PC-3 (cell line): ENCODE data around the gene DDX47.

ENCODE experiments used
- CTCF ChIP-seq: fragments of 300-600 bp; sonication (generic); conservative IDR thresholded peaks from 2 replicates; pipeline ENCODE4 v1.5.1; 2017; ENCODE audit warnings: antibody characterized with exemption, low read depth, mild to moderate bottlenecking, low read length
- EZH2 ChIP-seq: fragments of 300-600 bp; sonication (generic); IDR thresholded peaks from one replicate; pipeline ENCODE4 v1.6.1; 2017; ENCODE audit warnings: antibody characterized with exemption, mild to moderate bottlenecking, low read length; ENCODE audit not compliant: unreplicated experiment
- EZH2phosphoT487 ChIP-seq: fragments of 300-600 bp; sonication (generic); IDR thresholded peaks from 2 replicates; pipeline ENCODE4 v1.6.1; 2018; ENCODE audit warnings: mild to moderate bottlenecking, antibody characterized with exemption, low read length, borderline replicate concordance

DNA sequence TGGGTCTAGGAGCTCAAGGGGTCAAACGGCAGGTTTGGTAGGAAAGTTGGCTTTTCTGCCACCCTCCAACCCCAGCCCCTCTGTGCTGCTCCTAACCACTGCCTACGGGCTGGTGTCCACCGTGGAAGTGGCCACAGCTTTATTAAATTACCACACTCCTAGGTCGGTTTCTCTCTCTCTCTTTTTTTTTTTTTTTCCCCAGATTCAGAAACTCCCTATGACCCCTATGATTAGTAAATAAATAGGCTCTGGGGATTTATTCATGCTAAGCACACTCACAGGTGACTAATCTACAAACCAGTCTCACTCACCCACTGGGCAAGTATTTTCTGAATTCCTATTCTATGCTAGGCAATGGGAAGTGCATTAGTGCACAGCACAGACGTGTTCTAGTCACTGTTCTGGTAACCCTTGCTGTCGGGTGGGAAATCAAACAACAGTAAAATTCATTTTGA is 8.7 kb upstream of the DDX47 start:
- TF ChIP-seq CTCF (no peak), EZH2 (no peak), EZH2phosphoT487 (no peak)
